Erythroblast (primary cell): ENCODE results near the gene IFT52.

Experiments used
- GATA1 ChIP-seq: IDR thresholded peaks from 2 replicates; pipeline ENCODE4 v1.6.1; 2011; ENCODE audit warnings: low read depth, mild to moderate bottlenecking, control low read depth, low read length, moderate library complexity
- POLR2A ChIP-seq: IDR thresholded peaks from 2 replicates; pipeline ENCODE4 v1.6.1; 2011; ENCODE audit warnings: mild to moderate bottlenecking, low read length

- TF ChIP-seq POLR2A (no peak), GATA1 (no peak)
These were observed 44.7 kb upstream of the IFT52 start for GRCh38 chr20:43545837-43546578.
